AG09309 (cell line): ENCODE data around the gene ARSA.

Experiments
- DNase-seq: peaks from one replicate; pipeline ENCODE4 v3.0.0-alpha.2; 2010; ENCODE audit warnings: low read depth
- H3K4me3 ChIP-seq: 2 replicates; pipeline ENCODE4 v1.5.1; 2011; ENCODE audit warnings: mild to moderate bottlenecking, low read depth, low read length, moderate library complexity; ENCODE audit not compliant: control insufficient read depth
- CTCF ChIP-seq: IDR thresholded peaks from 2 replicates; pipeline ENCODE4 v1.5.1; 2011; ENCODE audit warnings: mild to moderate bottlenecking, low read depth, low read length, inconsistent platforms; ENCODE audit not compliant: insufficient read depth, control insufficient read depth; ENCODE audit errors: missing control alignments

The ARSA gene

DNA sequence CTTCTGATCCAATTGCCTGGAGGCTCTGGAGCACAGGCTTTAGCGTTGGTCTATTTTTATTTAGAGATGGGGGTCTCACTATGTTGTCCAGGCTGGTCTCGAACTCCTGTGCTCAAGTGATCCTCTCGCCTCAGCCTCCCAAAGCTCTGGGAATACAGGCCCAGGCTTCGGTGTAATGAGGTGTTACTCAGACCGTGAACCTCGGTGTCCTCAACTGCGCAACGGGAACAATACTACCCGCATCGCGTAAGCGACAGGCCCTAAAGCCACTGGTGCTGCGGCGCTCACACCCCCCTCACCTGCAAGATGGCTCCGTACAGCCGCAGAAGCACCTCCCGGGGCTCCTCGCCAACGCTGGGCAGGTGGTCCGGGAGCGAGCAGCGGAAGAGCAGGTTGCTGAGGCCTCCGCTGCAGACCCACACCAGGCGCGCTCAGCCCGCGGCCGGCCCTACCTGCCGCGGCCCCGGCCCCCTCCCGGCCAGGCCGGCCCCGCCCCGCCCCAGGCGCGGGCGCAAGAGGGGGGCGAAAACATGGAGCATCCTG, 45.9 kb downstream of the ARSA start:
- H3K4me3 ChIP-seq = peak overlapping the region; percentile 78
- TF ChIP-seq CTCF = no peak
- no peak for DNase-seq

GRCh38 chr22:50581031-50581949, 46.7 kb downstream of the ARSA start:
- no peak for DNase-seq
- no peak for TF ChIP-seq CTCF

GRCh38 chr22:50579752-50580151, 48.2 kb downstream of the ARSA start:
- H3K4me3 ChIP-seq = no peak overlapping the region
- no peak for TF ChIP-seq CTCF
- no peak for DNase-seq

More at GRCh38 chr22:50581031-50581949, 46.7 kb downstream of the ARSA start:
- peak overlapping the region; percentile 78 for H3K4me3 ChIP-seq

GRCh38 chr22:50578776-50579310, 49.1 kb downstream of the ARSA start:
- H3K4me3 ChIP-seq = no peak overlapping the region
- TF ChIP-seq CTCF = no peak
- DNase-seq = no peak

GRCh38 chr22:50577987-50578775, 49.8 kb downstream of the ARSA start, which contains the start of gene CPT1B:
Gene CPT1B, minus strand, starts transcription at chr22:50578427. Its CDS starts 512 bp downstream, at chr22:50577915.
- H3K4me3 ChIP-seq = no peak within 1 kb of the TSS
- no peak for DNase-seq
- TF ChIP-seq CTCF = peak; percentile 20

DNA sequence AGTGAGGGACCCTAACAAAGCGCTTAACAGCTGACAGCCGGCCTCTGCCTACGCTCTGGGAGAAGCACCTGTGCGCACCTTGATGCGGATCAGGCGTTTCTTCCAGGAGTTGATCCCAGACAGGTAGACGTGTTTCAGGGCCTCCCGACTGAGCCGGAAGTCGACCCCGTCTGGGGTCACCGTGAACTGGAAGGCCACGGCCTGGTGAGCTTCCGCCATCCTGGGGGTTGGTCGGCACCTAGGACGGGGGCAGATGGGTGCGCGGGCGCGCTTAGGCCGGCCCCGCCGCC, 50.3 kb downstream of the ARSA start:
- H3K4me3 ChIP-seq = no peak overlapping the region
- no peak for DNase-seq
- TF ChIP-seq CTCF = no peak
